Measurements from ENCODE around the gene EVI2B. TPM values are rescaled to one million over a fixed set of nuclear protein-coding genes. Genes with fewer than 3 reads are reported as not detected.
A peak's percentile ranks its signal among the peaks of the same experiment; 100 is the strongest.
"Not testable (repeated sequence)": the region's sequence is repeated elsewhere in the genome, so short reads cannot be mapped to it uniquely, and the experiment has no call there.

EVI2B gene
- polyA plus RNA-seq (2012; ENCODE audit: low read depth, missing spikeins), result 56.8 TPM

DNA sequence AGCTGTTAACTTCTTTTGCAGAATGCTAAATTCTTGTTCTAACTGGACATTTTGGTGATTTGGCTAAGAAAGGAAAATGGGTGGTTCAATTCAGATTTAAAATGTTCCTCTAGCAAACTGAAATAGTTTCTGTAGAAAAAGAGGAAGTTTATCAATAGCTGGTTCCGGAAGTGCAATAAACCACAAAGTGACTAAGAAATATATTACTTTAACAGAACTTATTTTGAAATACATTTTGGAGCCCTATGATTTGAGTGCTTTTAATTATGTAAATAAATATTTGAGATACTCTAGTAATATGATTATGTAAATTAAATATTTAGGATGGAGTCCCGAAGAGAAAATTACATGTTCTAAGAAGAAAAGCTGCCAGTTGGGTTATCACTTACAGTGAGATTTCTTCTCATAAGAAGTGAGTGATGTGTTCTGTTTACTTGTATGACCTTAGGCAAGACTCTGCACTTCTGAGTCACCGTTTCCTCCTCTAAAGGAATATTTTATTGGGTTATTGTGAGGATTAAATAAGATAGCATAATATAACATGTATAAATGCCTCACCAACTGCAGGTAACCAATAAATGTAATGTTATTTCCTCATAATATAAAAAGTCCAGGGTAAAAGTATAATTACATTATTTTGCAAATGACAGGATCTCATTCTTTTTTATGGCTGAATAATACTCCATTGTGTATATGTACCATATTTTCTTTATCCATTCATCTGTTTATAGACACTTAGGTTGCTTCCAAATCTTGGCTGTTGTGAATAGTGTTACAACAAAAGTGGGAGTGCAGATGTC is at the start of gene EVI2B:
TSS of gene EVI2B (minus strand) at position 73 of the 800 bp plus-strand sequence. CDS start 8,445 bp downstream, outside the sequence.
- DNase-seq (ENCODE audit: insufficient read length, low spot score) (no peak), FAIRE-seq (peak; percentile 62)
- TF ChIP-seq SPI1 (IDR thresholded peaks at IDR 0.05; ENCODE audit: low read depth, low read length) (no peak), POLR2A (IDR thresholded peaks at IDR 0.05; ENCODE audit: low read depth, low read length) (no peak), POU2F2 (IDR thresholded peaks at IDR 0.05; ENCODE audit: low read depth, low read length) (no peak), PAX5 (IDR thresholded peaks at IDR 0.05; ENCODE audit: insufficient read depth, low read length, severe bottlenecking) (no peak), POLR2AphosphoS5 (IDR thresholded peaks at IDR 0.05; ENCODE audit: low read depth, low read length) (no peak), TAF1 (IDR thresholded peaks at IDR 0.05; ENCODE audit: low read depth, low read length) (no peak)

DNA sequence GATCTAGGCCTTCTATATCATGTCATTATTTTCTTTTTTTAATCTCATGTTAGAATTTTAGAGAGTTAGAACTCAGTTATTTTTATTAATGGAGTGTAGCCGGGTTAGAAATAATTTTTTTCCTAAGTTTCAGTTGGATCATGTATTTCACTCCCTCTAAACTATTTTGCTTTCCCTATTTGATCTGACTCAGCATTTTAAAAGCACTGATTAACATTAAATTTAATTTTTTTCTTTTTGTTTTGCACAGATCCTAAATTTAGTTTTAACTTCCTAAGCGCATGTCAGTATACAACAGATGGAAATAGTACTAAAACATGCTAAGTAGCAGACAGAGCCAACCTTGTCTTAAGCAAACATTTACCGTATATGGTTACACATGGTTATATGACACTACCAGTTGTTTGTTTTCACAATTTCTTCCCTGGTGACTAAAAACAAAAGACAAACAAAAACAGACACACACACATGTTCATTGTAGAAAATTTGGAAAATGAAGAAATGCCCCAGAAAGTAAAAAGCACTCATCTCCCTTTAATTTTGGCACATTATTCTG is 44.1 kb upstream of the EVI2B start:
- no peak for TF ChIP-seq PAX5 (IDR thresholded peaks at IDR 0.05; ENCODE audit: insufficient read depth, low read length, severe bottlenecking)
- no peak for TF ChIP-seq SPI1 (IDR thresholded peaks at IDR 0.05; ENCODE audit: low read depth, low read length)
- TF ChIP-seq POLR2A (IDR thresholded peaks at IDR 0.05; ENCODE audit: low read depth, low read length), result no peak
- no peak for TF ChIP-seq TAF1 (IDR thresholded peaks at IDR 0.05; ENCODE audit: low read depth, low read length)
- TF ChIP-seq POU2F2 (IDR thresholded peaks at IDR 0.05; ENCODE audit: low read depth, low read length), result no peak
- no peak for TF ChIP-seq POLR2AphosphoS5 (IDR thresholded peaks at IDR 0.05; ENCODE audit: low read depth, low read length)
- no peak for FAIRE-seq
- DNase-seq (ENCODE audit: insufficient read length, low spot score), result no peak

- no peak for DNase-seq (ENCODE audit: insufficient read length, low spot score)
These were observed 43.2 kb upstream of the EVI2B start for GRCh38 chr17:31357091-31357490.

DNA sequence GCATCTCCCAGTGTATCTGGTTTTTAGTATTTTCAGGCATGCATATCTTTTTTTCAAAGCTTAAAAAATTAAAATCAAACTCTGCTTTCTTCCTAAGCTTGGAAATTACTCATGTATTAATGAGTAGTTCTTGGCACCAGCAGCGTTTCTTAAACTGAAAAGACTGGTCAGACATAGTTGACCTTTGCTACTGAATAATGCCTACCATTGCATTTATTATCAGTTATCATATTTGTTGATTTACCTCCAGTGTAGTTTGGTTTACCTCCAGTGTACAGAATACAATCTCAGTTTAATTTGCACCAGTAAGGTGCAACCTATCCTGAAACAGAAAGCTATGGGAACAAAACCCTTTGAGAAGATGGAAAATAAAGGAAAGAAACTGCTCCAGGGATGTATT is 42.1 kb upstream of the EVI2B start:
- no peak for DNase-seq (ENCODE audit: insufficient read length, low spot score)
- TF ChIP-seq PAX5 (IDR thresholded peaks at IDR 0.05; ENCODE audit: insufficient read depth, low read length, severe bottlenecking) (no peak), POU2F2 (IDR thresholded peaks at IDR 0.05; ENCODE audit: low read depth, low read length) (no peak), SPI1 (IDR thresholded peaks at IDR 0.05; ENCODE audit: low read depth, low read length) (no peak), POLR2AphosphoS5 (IDR thresholded peaks at IDR 0.05; ENCODE audit: low read depth, low read length) (no peak), TAF1 (IDR thresholded peaks at IDR 0.05; ENCODE audit: low read depth, low read length) (no peak), POLR2A (IDR thresholded peaks at IDR 0.05; ENCODE audit: low read depth, low read length) (no peak)
- FAIRE-seq, result no peak

More at GRCh38 chr17:31357091-31357490, 43.2 kb upstream of the EVI2B start:
- TF ChIP-seq POU2F2 (IDR thresholded peaks at IDR 0.05; ENCODE audit: low read depth, low read length) (no peak), POLR2A (IDR thresholded peaks at IDR 0.05; ENCODE audit: low read depth, low read length) (no peak), POLR2AphosphoS5 (IDR thresholded peaks at IDR 0.05; ENCODE audit: low read depth, low read length) (no peak), TAF1 (IDR thresholded peaks at IDR 0.05; ENCODE audit: low read depth, low read length) (no peak), SPI1 (IDR thresholded peaks at IDR 0.05; ENCODE audit: low read depth, low read length) (no peak)
- no peak for FAIRE-seq

- no peak for FAIRE-seq
- TF ChIP-seq SPI1 (IDR thresholded peaks at IDR 0.05; ENCODE audit: low read depth, low read length), result no peak
- no peak for DNase-seq (ENCODE audit: insufficient read length, low spot score)
These were observed 35.6 kb upstream of the EVI2B start for GRCh38 chr17:31349454-31349853.

GRCh38 chr17:31345191-31345747 is 31.4 kb upstream of the EVI2B start:
- not testable (repeated sequence) for FAIRE-seq; DNase-seq (ENCODE audit: insufficient read length, low spot score)

DNA sequence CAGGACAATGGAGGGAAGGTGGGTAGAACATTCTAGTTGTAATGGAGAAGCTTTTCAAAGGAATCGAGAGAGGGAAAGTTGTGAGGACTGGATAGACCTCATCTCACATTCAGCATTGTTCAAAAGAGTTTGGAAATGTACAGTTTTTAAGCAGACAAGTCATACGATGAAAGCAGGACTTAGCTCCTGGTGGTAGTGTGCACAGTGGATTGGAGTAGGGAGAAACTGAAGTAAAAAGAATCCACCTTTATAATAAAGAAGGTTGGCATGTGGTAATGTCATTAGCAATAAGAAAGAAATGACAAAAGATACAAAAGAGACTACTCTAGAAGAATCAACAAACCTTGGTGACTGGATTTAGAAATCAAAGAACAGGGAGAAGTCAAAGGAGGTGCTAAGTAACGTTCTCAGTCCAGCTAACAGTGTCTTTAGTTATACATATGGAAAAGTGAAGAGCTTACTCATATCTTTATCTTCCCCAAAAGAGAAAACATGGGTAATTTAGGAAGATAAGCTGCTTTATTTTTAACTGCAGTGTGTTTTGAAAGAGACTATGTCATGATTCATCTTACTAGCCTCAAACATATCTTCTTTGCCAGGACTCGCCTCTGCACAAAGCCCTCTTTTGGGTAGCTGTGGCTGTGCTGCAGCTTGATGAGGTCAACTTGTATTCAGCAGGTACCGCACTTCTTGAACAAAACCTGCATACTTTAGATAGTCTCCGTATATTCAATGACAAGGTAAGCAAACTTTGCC is 26.2 kb upstream of the EVI2B start:
- FAIRE-seq (peak; percentile 20), DNase-seq (ENCODE audit: insufficient read length, low spot score) (no peak)

DNA sequence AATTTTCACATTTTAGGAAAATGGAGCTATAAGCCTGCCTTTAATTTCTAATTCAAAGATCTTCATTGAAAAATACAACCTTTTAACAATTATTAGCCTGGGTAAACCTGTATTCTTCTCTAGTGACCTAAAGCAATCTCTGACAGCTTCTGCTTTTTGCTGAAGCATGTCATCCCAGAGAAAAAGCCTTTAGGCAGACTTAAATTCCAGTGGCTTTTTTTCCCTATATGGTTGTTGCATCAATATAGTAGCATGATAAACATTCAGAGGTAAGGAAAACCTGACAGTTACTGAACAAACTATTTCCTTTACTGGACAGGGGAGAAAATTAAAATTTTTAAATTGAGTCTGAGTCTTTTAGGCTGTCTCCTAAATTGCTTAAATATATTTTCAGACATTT is 15.4 kb upstream of the EVI2B start:
- no peak for FAIRE-seq
- DNase-seq (ENCODE audit: insufficient read length, low spot score), result no peak
- TF ChIP-seq PAX5 (IDR thresholded peaks at IDR 0.05; ENCODE audit: insufficient read depth, low read length, severe bottlenecking), result no peak
- no peak for TF ChIP-seq POU2F2 (IDR thresholded peaks at IDR 0.05; ENCODE audit: low read depth, low read length)
- TF ChIP-seq SPI1 (IDR thresholded peaks at IDR 0.05; ENCODE audit: low read depth, low read length), result no peak
- TF ChIP-seq POLR2A (IDR thresholded peaks at IDR 0.05; ENCODE audit: low read depth, low read length), result no peak
- no peak for TF ChIP-seq TAF1 (IDR thresholded peaks at IDR 0.05; ENCODE audit: low read depth, low read length)
- no peak for TF ChIP-seq POLR2AphosphoS5 (IDR thresholded peaks at IDR 0.05; ENCODE audit: low read depth, low read length)

More for the DNA sequence above, 26.2 kb upstream of the EVI2B start:
- no peak for TF ChIP-seq PAX5 (IDR thresholded peaks at IDR 0.05; ENCODE audit: insufficient read depth, low read length, severe bottlenecking)
- TF ChIP-seq TAF1 (IDR thresholded peaks at IDR 0.05; ENCODE audit: low read depth, low read length), result no peak
- no peak for TF ChIP-seq POLR2A (IDR thresholded peaks at IDR 0.05; ENCODE audit: low read depth, low read length)
- TF ChIP-seq POLR2AphosphoS5 (IDR thresholded peaks at IDR 0.05; ENCODE audit: low read depth, low read length), result no peak
- no peak for TF ChIP-seq SPI1 (IDR thresholded peaks at IDR 0.05; ENCODE audit: low read depth, low read length)
- TF ChIP-seq POU2F2 (IDR thresholded peaks at IDR 0.05; ENCODE audit: low read depth, low read length), result no peak

DNA sequence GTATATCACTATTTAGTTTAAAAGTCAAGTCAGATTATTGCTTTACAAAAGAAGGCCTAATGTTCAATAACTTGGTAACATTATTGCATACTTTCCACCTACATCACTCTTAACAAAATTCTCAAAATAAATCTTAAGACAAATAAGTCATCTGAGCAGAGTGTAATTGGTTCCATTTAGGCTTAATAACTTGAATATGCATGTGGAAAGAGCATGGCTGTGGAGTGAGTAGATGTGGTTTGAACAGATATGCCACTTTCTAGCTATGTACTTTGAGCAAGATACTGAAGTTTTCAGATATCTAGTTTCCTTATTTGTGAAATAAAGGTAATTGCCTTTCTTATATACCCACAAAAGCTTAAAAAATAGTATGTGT is 14.3 kb upstream of the EVI2B start:
- FAIRE-seq, result no peak
- no peak for DNase-seq (ENCODE audit: insufficient read length, low spot score)
- no peak for TF ChIP-seq SPI1 (IDR thresholded peaks at IDR 0.05; ENCODE audit: low read depth, low read length)
- no peak for TF ChIP-seq POU2F2 (IDR thresholded peaks at IDR 0.05; ENCODE audit: low read depth, low read length)
- TF ChIP-seq TAF1 (IDR thresholded peaks at IDR 0.05; ENCODE audit: low read depth, low read length), result no peak
- no peak for TF ChIP-seq PAX5 (IDR thresholded peaks at IDR 0.05; ENCODE audit: insufficient read depth, low read length, severe bottlenecking)
- no peak for TF ChIP-seq POLR2AphosphoS5 (IDR thresholded peaks at IDR 0.05; ENCODE audit: low read depth, low read length)
- TF ChIP-seq POLR2A (IDR thresholded peaks at IDR 0.05; ENCODE audit: low read depth, low read length), result no peak

All from GM12891 (cell line).